T47D (cell line): ENCODE measurements around the gene CENPP.

Source experiments
- DNase-seq, 2 experiments: peaks; one replicate each; pipeline versions ENCODE4 v3.0.0 to v3.0.0-alpha.2; 2011 to 2012; ENCODE audit warnings: low read depth in 1 of 2, low spot score in 1 of 2
- JUND ChIP-seq: IDR thresholded peaks from 2 replicates; pipeline ENCODE4 v1.6.1; 2012; ENCODE audit warnings: low read depth
- in situ Hi-C: cut with HindIII; loops from 2 replicates; pipeline ENCODE4 v1.10.0; 2016; ENCODE audit warnings: low sequenced_read_pairs, low pct_unique_long_range_greater_than_20kb

The CENPP gene

GRCh38 chr9:92664394-92665152, 338.8 kb downstream of the CENPP start:
- TF ChIP-seq JUND: no peak
- in situ Hi-C loops: no loop called here
- peak in 1 of 2 experiments; percentile 16 for DNase-seq

GRCh38 chr9:92665836-92666235, 340.1 kb downstream of the CENPP start:
- DNase-seq: peak in 1 of 2 experiments; percentile 96
- in situ Hi-C loops: no loop called here
- TF ChIP-seq JUND: no peak

GRCh38 chr9:92666236-92666635, 340.5 kb downstream of the CENPP start:
- no peak for TF ChIP-seq JUND
- in situ Hi-C loops: no loop called here

GRCh38 chr9:92666912-92667532, 341.3 kb downstream of the CENPP start:
- in situ Hi-C loops: no loop called here
- peak in 1 of 2 experiments; percentile 29 for DNase-seq
- no peak for TF ChIP-seq JUND

More at GRCh38 chr9:92666236-92666635, 340.5 kb downstream of the CENPP start:
- DNase-seq: peak in 1 of 2 experiments; percentile 85

- peak; percentile 55 to 84 for DNase-seq
- in situ Hi-C loops: no loop called here
- no peak for TF ChIP-seq JUND
These were observed 343.2 kb downstream of the CENPP start for GRCh38 chr9:92668746-92669526.

GRCh38 chr9:92669527-92669889, 343.8 kb downstream of the CENPP start:
- TF ChIP-seq JUND: no peak
- in situ Hi-C loops: no loop called here
- no peak for DNase-seq
